Measurements from ENCODE around the gene TP53.

TP53 gene

GRCh38 chr17:7712111-7712771 lies 25.0 kb upstream of the TP53 start (continued):
- TF ChIP-seq, protein P1, sequence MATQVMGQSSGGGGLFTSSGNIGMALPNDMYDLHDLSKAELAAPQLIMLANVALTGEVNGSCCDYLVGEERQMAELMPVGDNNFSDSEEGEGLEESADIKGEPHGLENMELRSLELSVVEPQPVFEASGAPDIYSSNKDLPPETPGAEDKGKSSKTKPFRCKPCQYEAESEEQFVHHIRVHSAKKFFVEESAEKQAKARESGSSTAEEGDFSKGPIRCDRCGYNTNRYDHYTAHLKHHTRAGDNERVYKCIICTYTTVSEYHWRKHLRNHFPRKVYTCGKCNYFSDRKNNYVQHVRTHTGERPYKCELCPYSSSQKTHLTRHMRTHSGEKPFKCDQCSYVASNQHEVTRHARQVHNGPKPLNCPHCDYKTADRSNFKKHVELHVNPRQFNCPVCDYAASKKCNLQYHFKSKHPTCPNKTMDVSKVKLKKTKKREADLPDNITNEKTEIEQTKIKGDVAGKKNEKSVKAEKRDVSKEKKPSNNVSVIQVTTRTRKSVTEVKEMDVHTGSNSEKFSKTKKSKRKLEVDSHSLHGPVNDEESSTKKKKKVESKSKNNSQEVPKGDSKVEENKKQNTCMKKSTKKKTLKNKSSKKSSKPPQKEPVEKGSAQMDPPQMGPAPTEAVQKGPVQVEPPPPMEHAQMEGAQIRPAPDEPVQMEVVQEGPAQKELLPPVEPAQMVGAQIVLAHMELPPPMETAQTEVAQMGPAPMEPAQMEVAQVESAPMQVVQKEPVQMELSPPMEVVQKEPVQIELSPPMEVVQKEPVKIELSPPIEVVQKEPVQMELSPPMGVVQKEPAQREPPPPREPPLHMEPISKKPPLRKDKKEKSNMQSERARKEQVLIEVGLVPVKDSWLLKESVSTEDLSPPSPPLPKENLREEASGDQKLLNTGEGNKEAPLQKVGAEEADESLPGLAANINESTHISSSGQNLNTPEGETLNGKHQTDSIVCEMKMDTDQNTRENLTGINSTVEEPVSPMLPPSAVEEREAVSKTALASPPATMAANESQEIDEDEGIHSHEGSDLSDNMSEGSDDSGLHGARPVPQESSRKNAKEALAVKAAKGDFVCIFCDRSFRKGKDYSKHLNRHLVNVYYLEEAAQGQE (tag by site-specific recombination; IDR thresholded peaks at IDR 0.05): no peak
- no peak for TF ChIP-seq IKZF3 (tag by site-specific recombination; IDR thresholded peaks at IDR 0.05)
- peak; percentile 95 for TF ChIP-seq MYNN (tag by site-specific recombination; IDR thresholded peaks at IDR 0.05; ENCODE audit: borderline replicate concordance)
- TF ChIP-seq ZNF112 (tag by site-specific recombination; IDR thresholded peaks at IDR 0.05): no peak
- TF ChIP-seq ZSCAN5A (tag by site-specific recombination; IDR thresholded peaks at IDR 0.05): no peak
- TF ChIP-seq, protein P2, sequence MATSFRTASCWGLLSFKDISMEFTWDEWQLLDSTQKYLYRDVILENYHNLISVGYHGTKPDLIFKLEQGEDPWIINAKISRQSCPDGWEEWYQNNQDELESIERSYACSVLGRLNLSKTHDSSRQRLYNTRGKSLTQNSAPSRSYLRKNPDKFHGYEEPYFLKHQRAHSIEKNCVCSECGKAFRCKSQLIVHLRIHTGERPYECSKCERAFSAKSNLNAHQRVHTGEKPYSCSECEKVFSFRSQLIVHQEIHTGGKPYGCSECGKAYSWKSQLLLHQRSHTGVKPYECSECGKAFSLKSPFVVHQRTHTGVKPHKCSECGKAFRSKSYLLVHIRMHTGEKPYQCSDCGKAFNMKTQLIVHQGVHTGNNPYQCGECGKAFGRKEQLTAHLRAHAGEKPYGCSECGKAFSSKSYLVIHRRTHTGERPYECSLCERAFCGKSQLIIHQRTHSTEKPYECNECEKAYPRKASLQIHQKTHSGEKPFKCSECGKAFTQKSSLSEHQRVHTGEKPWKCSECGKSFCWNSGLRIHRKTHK (tag by site-specific recombination; IDR thresholded peaks at IDR 0.05): no peak
- 0 out of 2 replicates have a peak, but pooled peaks have one; percentile 10 for TF ChIP-seq ZNF600 (tag by site-specific recombination; IDR thresholded peaks at IDR 0.05)
- no peak for TF ChIP-seq ZNF114 (tag by site-specific recombination; IDR thresholded peaks at IDR 0.05)
- TF ChIP-seq ZNF768 (tag by site-specific recombination; IDR thresholded peaks at IDR 0.05): peak; percentile 93; the same call in 1 of the 2 replicates
- peak; percentile 71; the same call in 1 of the 2 replicates for TF ChIP-seq KLF10 (tag by site-specific recombination; IDR thresholded peaks at IDR 0.05)
- peak; percentile 81 for TF ChIP-seq ZIC2 (tag by site-specific recombination; IDR thresholded peaks at IDR 0.05)
- TF ChIP-seq, protein P3, sequence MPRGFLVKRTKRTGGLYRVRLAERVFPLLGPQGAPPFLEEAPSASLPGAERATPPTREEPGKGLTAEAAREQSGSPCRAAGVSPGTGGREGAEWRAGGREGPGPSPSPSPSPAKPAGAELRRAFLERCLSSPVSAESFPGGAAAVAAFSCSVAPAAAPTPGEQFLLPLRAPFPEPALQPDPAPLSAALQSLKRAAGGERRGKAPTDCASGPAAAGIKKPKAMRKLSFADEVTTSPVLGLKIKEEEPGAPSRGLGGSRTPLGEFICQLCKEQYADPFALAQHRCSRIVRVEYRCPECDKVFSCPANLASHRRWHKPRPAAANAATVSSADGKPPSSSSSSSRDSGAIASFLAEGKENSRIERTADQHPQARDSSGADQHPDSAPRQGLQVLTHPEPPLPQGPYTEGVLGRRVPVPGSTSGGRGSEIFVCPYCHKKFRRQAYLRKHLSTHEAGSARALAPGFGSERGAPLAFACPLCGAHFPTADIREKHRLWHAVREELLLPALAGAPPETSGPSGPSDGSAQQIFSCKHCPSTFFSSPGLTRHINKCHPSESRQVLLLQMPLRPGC (tag by site-specific recombination; IDR thresholded peaks at IDR 0.05): no peak
- TF ChIP-seq, protein P4, sequence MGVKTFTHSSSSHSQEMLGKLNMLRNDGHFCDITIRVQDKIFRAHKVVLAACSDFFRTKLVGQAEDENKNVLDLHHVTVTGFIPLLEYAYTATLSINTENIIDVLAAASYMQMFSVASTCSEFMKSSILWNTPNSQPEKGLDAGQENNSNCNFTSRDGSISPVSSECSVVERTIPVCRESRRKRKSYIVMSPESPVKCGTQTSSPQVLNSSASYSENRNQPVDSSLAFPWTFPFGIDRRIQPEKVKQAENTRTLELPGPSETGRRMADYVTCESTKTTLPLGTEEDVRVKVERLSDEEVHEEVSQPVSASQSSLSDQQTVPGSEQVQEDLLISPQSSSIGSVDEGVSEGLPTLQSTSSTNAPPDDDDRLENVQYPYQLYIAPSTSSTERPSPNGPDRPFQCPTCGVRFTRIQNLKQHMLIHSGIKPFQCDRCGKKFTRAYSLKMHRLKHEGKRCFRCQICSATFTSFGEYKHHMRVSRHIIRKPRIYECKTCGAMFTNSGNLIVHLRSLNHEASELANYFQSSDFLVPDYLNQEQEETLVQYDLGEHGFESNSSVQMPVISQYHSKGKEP (tag by site-specific recombination; IDR thresholded peaks at IDR 0.05): no peak
- TF ChIP-seq ZNF596 (tag by site-specific recombination; IDR thresholded peaks at IDR 0.05): no peak
- TF ChIP-seq, protein P5, sequence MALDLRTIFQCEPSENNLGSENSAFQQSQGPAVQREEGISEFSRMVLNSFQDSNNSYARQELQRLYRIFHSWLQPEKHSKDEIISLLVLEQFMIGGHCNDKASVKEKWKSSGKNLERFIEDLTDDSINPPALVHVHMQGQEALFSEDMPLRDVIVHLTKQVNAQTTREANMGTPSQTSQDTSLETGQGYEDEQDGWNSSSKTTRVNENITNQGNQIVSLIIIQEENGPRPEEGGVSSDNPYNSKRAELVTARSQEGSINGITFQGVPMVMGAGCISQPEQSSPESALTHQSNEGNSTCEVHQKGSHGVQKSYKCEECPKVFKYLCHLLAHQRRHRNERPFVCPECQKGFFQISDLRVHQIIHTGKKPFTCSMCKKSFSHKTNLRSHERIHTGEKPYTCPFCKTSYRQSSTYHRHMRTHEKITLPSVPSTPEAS (tag by site-specific recombination; IDR thresholded peaks at IDR 0.05): no peak
- no peak for TF ChIP-seq ZNF324 (tag by site-specific recombination; IDR thresholded peaks at IDR 0.05)
- TF ChIP-seq EGR2 (tag by site-specific recombination; IDR thresholded peaks at IDR 0.05; ENCODE audit: low read depth): no peak
- TF ChIP-seq, protein P6, sequence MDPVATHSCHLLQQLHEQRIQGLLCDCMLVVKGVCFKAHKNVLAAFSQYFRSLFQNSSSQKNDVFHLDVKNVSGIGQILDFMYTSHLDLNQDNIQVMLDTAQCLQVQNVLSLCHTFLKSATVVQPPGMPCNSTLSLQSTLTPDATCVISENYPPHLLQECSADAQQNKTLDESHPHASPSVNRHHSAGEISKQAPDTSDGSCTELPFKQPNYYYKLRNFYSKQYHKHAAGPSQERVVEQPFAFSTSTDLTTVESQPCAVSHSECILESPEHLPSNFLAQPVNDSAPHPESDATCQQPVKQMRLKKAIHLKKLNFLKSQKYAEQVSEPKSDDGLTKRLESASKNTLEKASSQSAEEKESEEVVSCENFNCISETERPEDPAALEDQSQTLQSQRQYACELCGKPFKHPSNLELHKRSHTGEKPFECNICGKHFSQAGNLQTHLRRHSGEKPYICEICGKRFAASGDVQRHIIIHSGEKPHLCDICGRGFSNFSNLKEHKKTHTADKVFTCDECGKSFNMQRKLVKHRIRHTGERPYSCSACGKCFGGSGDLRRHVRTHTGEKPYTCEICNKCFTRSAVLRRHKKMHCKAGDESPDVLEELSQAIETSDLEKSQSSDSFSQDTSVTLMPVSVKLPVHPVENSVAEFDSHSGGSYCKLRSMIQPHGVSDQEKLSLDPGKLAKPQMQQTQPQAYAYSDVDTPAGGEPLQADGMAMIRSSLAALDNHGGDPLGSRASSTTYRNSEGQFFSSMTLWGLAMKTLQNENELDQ (tag by site-specific recombination; IDR thresholded peaks at IDR 0.05; ENCODE audit: low read depth): no peak
- no peak for TF ChIP-seq ZSCAN16 (tag by site-specific recombination; IDR thresholded peaks at IDR 0.05)
- no peak for TF ChIP-seq KLF1 (tag by site-specific recombination; IDR thresholded peaks at IDR 0.05)
- TF ChIP-seq KLF9 (tag by site-specific recombination; IDR thresholded peaks at IDR 0.05; ENCODE audit: low read depth): peak; percentile 87
- peak; percentile 50 for TF ChIP-seq ZNF341 (tag by site-specific recombination; IDR thresholded peaks at IDR 0.05; ENCODE audit: low read depth)
- no peak for TF ChIP-seq ZNF148 (tag by site-specific recombination; IDR thresholded peaks at IDR 0.05; ENCODE audit: borderline replicate concordance)
